ENCODE measurements around the gene NDUFA1. TPM values are rescaled to one million over a fixed set of nuclear protein-coding genes. Genes with fewer than 3 reads are reported as not detected.

Gene NDUFA1
- polyA plus RNA-seq, 3 donors: 55.6 to 353 (median 321) TPM

- no peak overlapping the region for H3K4me3 ChIP-seq (replicated peaks in 1 of 3; ENCODE audit: low read depth in 2 of 3, low read length in 3 of 3)
- peaks cover 0 to 6% (median 0%) of the 10 kb centered on the region in 3 donors for H3K27me3 Mint-ChIP-seq (ENCODE audit: low read depth in 3 of 3)
- H3K4me1 Mint-ChIP-seq: peaks cover 4% of the 10 kb centered on the region
- H3K9me3 Mint-ChIP-seq: no peaks in the 10 kb centered on the region
- no peak overlapping the region for H3K9ac ChIP-seq (ENCODE audit: insufficient read depth, low read length, poor library complexity, severe bottlenecking)
- intact Hi-C loops (cut with micrococcal nuclease): no loop called here
- peaks cover 20 to 25% of the 10 kb centered on the region in 2 donors for H3K36me3 Mint-ChIP-seq
- no peaks in the 10 kb centered on the region for H3K4me1 ChIP-seq (ENCODE audit: control insufficient read depth in 1 of 2, insufficient read depth in 2 of 2, low read length in 2 of 2)
- TF ChIP-seq CTCF (IDR thresholded peaks at IDR 0.05): no peak
- peak overlapping the region in 1 of 7 donors; percentile 52 for H3K27ac Mint-ChIP-seq
- H3K9me3 ChIP-seq (replicated peaks in 1 of 2; ENCODE audit: control insufficient read depth in 1 of 2, insufficient read depth in 1 of 2, low read length in 2 of 2): no peaks in the 10 kb centered on the region
- no peak overlapping the region for H3K4me2 ChIP-seq (replicated peaks; ENCODE audit: extremely low read depth, low read length, poor library complexity, severe bottlenecking)
- no peaks in the 10 kb centered on the region for H3K79me2 ChIP-seq (ENCODE audit: insufficient read depth, low read length)
- no peaks in the 10 kb centered on the region for H3K27me3 ChIP-seq (ENCODE audit: control insufficient read depth in 2 of 2, insufficient read depth in 2 of 2, low read length in 2 of 2)
- H3K36me3 ChIP-seq (replicated peaks in 1 of 2; ENCODE audit: control insufficient read depth in 1 of 2, insufficient read depth in 2 of 2, low read length in 2 of 2): peaks cover 2 to 21% of the 10 kb centered on the region in 2 donors
- H4K20me1 ChIP-seq (ENCODE audit: insufficient read depth, low read length): no peaks in the 10 kb centered on the region
- H3K27ac ChIP-seq (ENCODE audit: low read depth in 1 of 2, low read length in 2 of 2): no peak overlapping the region
- H2AFZ ChIP-seq (ENCODE audit: insufficient read depth, low read depth, low read length, poor library complexity, severe bottlenecking): no peak overlapping the region
- WGBS (ENCODE audit: insufficient coverage): no CpG with 5 or more reads among the region's 7 CpGs
- no peak overlapping the region for H3K4me3 Mint-ChIP-seq
- DNase-seq: no peak
Observed at GRCh38 chrX:119826399-119826959, 45.2 kb upstream of the NDUFA1 start.

- no peak overlapping the region for H3K27ac ChIP-seq (ENCODE audit: low read depth in 1 of 2, low read length in 2 of 2)
- no peaks in the 10 kb centered on the region for H4K20me1 ChIP-seq (ENCODE audit: insufficient read depth, low read length)
- Mint-ChIP-seq H3K4me1 (peaks cover 2% of the 10 kb centered on the region), H3K27me3 (ENCODE audit: low read depth in 3 of 3) (peaks cover 0 to 6% (median 0%) of the 10 kb centered on the region in 3 donors), H3K36me3 (peaks cover 24 to 36% of the 10 kb centered on the region in 2 donors), H3K27ac (peak overlapping the region in 1 of 7 donors; percentile 41), H3K9me3 (no peaks in the 10 kb centered on the region), H3K4me3 (no peak overlapping the region)
- peaks cover 11 to 38% of the 10 kb centered on the region in 2 donors for H3K36me3 ChIP-seq (replicated peaks in 1 of 2; ENCODE audit: control insufficient read depth in 1 of 2, insufficient read depth in 2 of 2, low read length in 2 of 2)
- intact Hi-C loops (cut with micrococcal nuclease): no loop called here
- DNase-seq: no peak
- no peak overlapping the region for H3K4me2 ChIP-seq (replicated peaks; ENCODE audit: extremely low read depth, low read length, poor library complexity, severe bottlenecking)
- no peaks in the 10 kb centered on the region for H3K79me2 ChIP-seq (ENCODE audit: insufficient read depth, low read length)
- H3K4me3 ChIP-seq (replicated peaks in 1 of 3; ENCODE audit: low read depth in 2 of 3, low read length in 3 of 3): no peak overlapping the region
- no peak for TF ChIP-seq CTCF (IDR thresholded peaks at IDR 0.05)
- no peaks in the 10 kb centered on the region for H3K9me3 ChIP-seq (replicated peaks in 1 of 2; ENCODE audit: control insufficient read depth in 1 of 2, insufficient read depth in 1 of 2, low read length in 2 of 2)
- H3K4me1 ChIP-seq (ENCODE audit: control insufficient read depth in 1 of 2, insufficient read depth in 2 of 2, low read length in 2 of 2): no peaks in the 10 kb centered on the region
- WGBS (ENCODE audit: insufficient coverage): no CpG with 5 or more reads among the region's 5 CpGs
- H2AFZ ChIP-seq (ENCODE audit: insufficient read depth, low read depth, low read length, poor library complexity, severe bottlenecking): no peak overlapping the region
- no peak overlapping the region for H3K9ac ChIP-seq (ENCODE audit: insufficient read depth, low read length, poor library complexity, severe bottlenecking)
- H3K27me3 ChIP-seq (ENCODE audit: control insufficient read depth in 2 of 2, insufficient read depth in 2 of 2, low read length in 2 of 2): no peaks in the 10 kb centered on the region
Observed at GRCh38 chrX:119828446-119828845, 43.2 kb upstream of the NDUFA1 start.
